Epithelial cell of esophagus (primary cell): ENCODE measurements around the gene MKNK2.

Source experiments
- DNase-seq: peaks from one replicate; pipeline ENCODE4 v3.0.0; 2010; ENCODE audit warnings: low read depth
- H3K4me3 ChIP-seq: 2 replicates; pipeline ENCODE4 v1.5.1; 2011; ENCODE audit warnings: mild to moderate bottlenecking, low read length, control low read depth
- CTCF ChIP-seq: IDR thresholded peaks from 2 replicates; pipeline ENCODE4 v1.5.1; 2011; ENCODE audit warnings: low read depth, mild to moderate bottlenecking, low read length, control low read depth, inconsistent platforms; ENCODE audit not compliant: insufficient read depth; ENCODE audit errors: missing control alignments

Gene MKNK2

GRCh38 chr19:2041433-2041682, 9.7 kb downstream of the MKNK2 start:
- no peak overlapping the region for H3K4me3 ChIP-seq
- TF ChIP-seq CTCF = no peak
- DNase-seq = no peak

GRCh38 chr19:2040647-2041432, 10.2 kb downstream of the MKNK2 start:
- DNase-seq = no peak
- no peak overlapping the region for H3K4me3 ChIP-seq
- no peak for TF ChIP-seq CTCF

- DNase-seq = no peak
- no peak for TF ChIP-seq CTCF
- no peak overlapping the region for H3K4me3 ChIP-seq
Measured at GRCh38 chr19:2039959-2040646, 10.9 kb downstream of the MKNK2 start.

- no peak for DNase-seq
- no peak overlapping the region for H3K4me3 ChIP-seq
Measured at GRCh38 chr19:2039089-2039958, 11.7 kb downstream of the MKNK2 start.

GRCh38 chr19:2038284-2039088, 12.6 kb downstream of the MKNK2 start:
- TF ChIP-seq CTCF = no peak
- H3K4me3 ChIP-seq = no peak overlapping the region
- DNase-seq = no peak

More at GRCh38 chr19:2039089-2039958, 11.7 kb downstream of the MKNK2 start:
- peak; percentile 4 for TF ChIP-seq CTCF

- no peak for TF ChIP-seq CTCF
- DNase-seq = no peak
- H3K4me3 ChIP-seq = no peak overlapping the region
Measured at GRCh38 chr19:2037651-2038255, 13.3 kb downstream of the MKNK2 start.
